K562 (cell line): Measurements from ENCODE around the gene SRPK1.

Experiments used
- CHD4 ChIP-seq: fragments of 200-600 bp; sonication (generic); IDR thresholded peaks from 3 replicates; pipeline ENCODE4 v1.6.1; 2012; ENCODE audit warnings: low read depth, mild to moderate bottlenecking, mixed read lengths, low read length, inconsistent platforms; ENCODE audit not compliant: insufficient read depth, insufficient replicate concordance, poor library complexity, severe bottlenecking
- CTCF ChIP-seq, 3 experiments: IDR thresholded peaks in 2 of 3; conservative IDR thresholded peaks in 1 of 3; 2 replicates each; pipeline ENCODE4 v1.5.1; 2011 to 2012; ENCODE audit warnings: low read length in 3 of 3, mild to moderate bottlenecking in 3 of 3, control low read depth in 2 of 3, improper control_type of control experiment in 1 of 3, inconsistent platforms in 1 of 3, low read depth in 1 of 3, mixed read lengths in 1 of 3, moderate library complexity in 1 of 3; ENCODE audit not compliant: insufficient read depth in 2 of 3
- EP300 ChIP-seq: IDR thresholded peaks from 2 replicates; pipeline ENCODE4 v1.6.1; 2012; ENCODE audit warnings: low read length, improper control_type of control experiment
- EZH2 ChIP-seq: IDR thresholded peaks from 2 replicates; pipeline ENCODE4 v1.6.1; 2012; ENCODE audit warnings: low read depth, mild to moderate bottlenecking, inconsistent platforms, low read length, borderline replicate concordance
- FOXM1 ChIP-seq, 2 experiments: fragments of 450-650 bp in 1 of 2; sonication (generic) in 1 of 2; formaldehyde crosslinking in 1 of 2; IDR thresholded peaks; 2 replicates each; pipeline versions ENCODE4 v1.6.1 to v1.9.0; 2017 to 2022; ENCODE audit warnings: low read depth in 2 of 2, mild to moderate bottlenecking in 2 of 2, missing genetic modification reagents in 1 of 2, moderate library complexity in 1 of 2
- JUNB ChIP-seq: fragments of 450-650 bp; formaldehyde crosslinking; conservative IDR thresholded peaks from 2 replicates; pipeline ENCODE4 v1.4.0; 2020; ENCODE audit warnings: mild to moderate bottlenecking
- MCM2 ChIP-seq: fragments of 450-650 bp; IDR thresholded peaks from 2 replicates; pipeline ENCODE4 v1.6.1; 2017; ENCODE audit warnings: low read depth, mild to moderate bottlenecking
- NFYB ChIP-seq: IDR thresholded peaks from 2 replicates; pipeline ENCODE4 v1.6.1; 2011; ENCODE audit warnings: mild to moderate bottlenecking, moderate library complexity; ENCODE audit not compliant: insufficient read length; ENCODE audit errors: extremely low read depth
- TAF9B ChIP-seq: fragments of 450-650 bp; IDR thresholded peaks from 2 replicates; pipeline ENCODE4 v1.6.1; 2018; ENCODE audit warnings: mild to moderate bottlenecking; ENCODE audit not compliant: partially characterized antibody
- TGIF2 ChIP-seq: sonication (generic); formaldehyde crosslinking; IDR thresholded peaks from 2 replicates; pipeline ENCODE4 v1.8.1; 2022; ENCODE audit warnings: mild to moderate bottlenecking, missing genetic modification reagents, moderate library complexity
- ZNF133 ChIP-seq: fragments of 250-450 bp; sonication (Bioruptor Pico); IDR thresholded peaks from 2 replicates; pipeline ENCODE4 v1.4.0; 2020; ENCODE audit warnings: mild to moderate bottlenecking
- ZNF217 ChIP-seq: sonication (generic); formaldehyde crosslinking; IDR thresholded peaks from 2 replicates; pipeline ENCODE4 v1.8.0; 2022; ENCODE audit warnings: mild to moderate bottlenecking, missing genetic modification reagents
- ZNF57 ChIP-seq: fragments of 450-650 bp; formaldehyde crosslinking; IDR thresholded peaks from 2 replicates; pipeline ENCODE4 v1.4.0; 2020; ENCODE audit warnings: mild to moderate bottlenecking, moderate library complexity

GRCh38 chr6:35809809-35810208 is 111.1 kb downstream of the SRPK1 start:
- TF ChIP-seq ZNF133 (no peak), ZNF217 (CRISPR knock-in tag) (no peak), CTCF (IDR thresholded peaks at IDR 0.05 in 2 of 3, conservative IDR thresholded peaks at IDR 0.05 in 1 of 3; ENCODE audit: insufficient read depth in 2 of 3, low read depth in 1 of 3, low read length in 3 of 3) (no peak), TGIF2 (CRISPR knock-in tag) (no peak), EZH2 (no peak), NFYB (no peak), JUNB (no peak), ZNF57 (CRISPR knock-in tag) (no peak), TAF9B (no peak), MCM2 (no peak), CHD4 (no peak), EP300 (no peak), FOXM1 (IDR thresholded peaks at IDR 0.05; ENCODE audit: low read depth) (no peak), FOXM1 (CRISPR knock-in tag; IDR thresholded peaks at IDR 0.05; ENCODE audit: low read depth) (no peak)
